ENCODE measurements around the gene FKBP5.

GRCh38 chr6:35629876-35630378 lies 58.8 kb downstream of the FKBP5 start:
- TF ChIP-seq POLR2A (IDR thresholded peaks at IDR 0.05), result no peak
- TF ChIP-seq, protein P1, sequence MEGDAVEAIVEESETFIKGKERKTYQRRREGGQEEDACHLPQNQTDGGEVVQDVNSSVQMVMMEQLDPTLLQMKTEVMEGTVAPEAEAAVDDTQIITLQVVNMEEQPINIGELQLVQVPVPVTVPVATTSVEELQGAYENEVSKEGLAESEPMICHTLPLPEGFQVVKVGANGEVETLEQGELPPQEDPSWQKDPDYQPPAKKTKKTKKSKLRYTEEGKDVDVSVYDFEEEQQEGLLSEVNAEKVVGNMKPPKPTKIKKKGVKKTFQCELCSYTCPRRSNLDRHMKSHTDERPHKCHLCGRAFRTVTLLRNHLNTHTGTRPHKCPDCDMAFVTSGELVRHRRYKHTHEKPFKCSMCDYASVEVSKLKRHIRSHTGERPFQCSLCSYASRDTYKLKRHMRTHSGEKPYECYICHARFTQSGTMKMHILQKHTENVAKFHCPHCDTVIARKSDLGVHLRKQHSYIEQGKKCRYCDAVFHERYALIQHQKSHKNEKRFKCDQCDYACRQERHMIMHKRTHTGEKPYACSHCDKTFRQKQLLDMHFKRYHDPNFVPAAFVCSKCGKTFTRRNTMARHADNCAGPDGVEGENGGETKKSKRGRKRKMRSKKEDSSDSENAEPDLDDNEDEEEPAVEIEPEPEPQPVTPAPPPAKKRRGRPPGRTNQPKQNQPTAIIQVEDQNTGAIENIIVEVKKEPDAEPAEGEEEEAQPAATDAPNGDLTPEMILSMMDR (IDR thresholded peaks at IDR 0.05), result no peak

Data from esophagus squamous epithelium (tissue), 4 donors.